Measurements from ENCODE around the gene STAT5B. TPM values are rescaled to one million over a fixed set of nuclear protein-coding genes. Genes with fewer than 3 reads are reported as not detected.

Gene STAT5B
- total RNA-seq, 1 experiment from 2014 or later: 7.1 TPM

GRCh38 chr17:42243493-42243982 lies 32.7 kb downstream of the STAT5B start:
- no peak overlapping the region for H3K4me3 ChIP-seq (replicated peaks in 1 of 2; ENCODE audit: low read depth in 1 of 2, low read length in 2 of 2)
- H3K9me2 ChIP-seq (ENCODE audit: insufficient read depth): no peaks in the 10 kb centered on the region
- H3K4me1 ChIP-seq (ENCODE audit: control insufficient read depth in 1 of 2, insufficient read depth in 2 of 2, low read length in 2 of 2): 0 out of 4 replicates have a peak, but pooled peaks cover 0 to 3% of the 10 kb centered on the region in 2 experiments
- intact Hi-C loops (cut with micrococcal nuclease): no loop called here
- H3K4me2 ChIP-seq (ENCODE audit: low read length): no peak overlapping the region
- H3K9ac ChIP-seq (ENCODE audit: low read length): no peak overlapping the region
- H3K27ac ChIP-seq (ENCODE audit: low read depth, low read length): no peak overlapping the region
- RAD21 ChIA-PET (ENCODE audit: low non-redundant PET in 1 of 2, low total read pairs in 2 of 2, uncharacterized antibody in 2 of 2, unreplicated experiment in 2 of 2): no interaction called here
- POLR2A ChIA-PET: no interaction called here
- no peaks in the 10 kb centered on the region for H3K36me3 ChIP-seq (ENCODE audit: control insufficient read depth in 1 of 2, insufficient read depth in 2 of 2, low read length in 2 of 2)
- no peaks in the 10 kb centered on the region for H4K20me1 ChIP-seq (ENCODE audit: insufficient read depth)
- no peaks in the 10 kb centered on the region for H3K9me3 ChIP-seq (ENCODE audit: control insufficient read depth in 1 of 2, insufficient read depth in 1 of 2, low read depth in 1 of 2, low read length in 2 of 2)
- H2AFZ ChIP-seq (ENCODE audit: low read depth, low read length, poor library complexity, severe bottlenecking): no peak overlapping the region
- no TSS peak for BruUV-seq (replicated peaks)
- H3K79me2 ChIP-seq (ENCODE audit: insufficient read depth, low read length): no peaks in the 10 kb centered on the region
- TF ChIP-seq EZH2 (IDR thresholded peaks at IDR 0.05): no peak
- TF ChIP-seq JUND (IDR thresholded peaks at IDR 0.05): no peak
- TF ChIP-seq POLR2A (IDR thresholded peaks at IDR 0.05; ENCODE audit: borderline replicate concordance, extremely low read depth, insufficient read depth, insufficient read length): no peak
- TF ChIP-seq RAD21 (IDR thresholded peaks at IDR 0.05; ENCODE audit: low read depth): no peak
- TF ChIP-seq SIN3A (IDR thresholded peaks at IDR 0.05; ENCODE audit: low read depth): no peak
- TF ChIP-seq, protein P1, sequence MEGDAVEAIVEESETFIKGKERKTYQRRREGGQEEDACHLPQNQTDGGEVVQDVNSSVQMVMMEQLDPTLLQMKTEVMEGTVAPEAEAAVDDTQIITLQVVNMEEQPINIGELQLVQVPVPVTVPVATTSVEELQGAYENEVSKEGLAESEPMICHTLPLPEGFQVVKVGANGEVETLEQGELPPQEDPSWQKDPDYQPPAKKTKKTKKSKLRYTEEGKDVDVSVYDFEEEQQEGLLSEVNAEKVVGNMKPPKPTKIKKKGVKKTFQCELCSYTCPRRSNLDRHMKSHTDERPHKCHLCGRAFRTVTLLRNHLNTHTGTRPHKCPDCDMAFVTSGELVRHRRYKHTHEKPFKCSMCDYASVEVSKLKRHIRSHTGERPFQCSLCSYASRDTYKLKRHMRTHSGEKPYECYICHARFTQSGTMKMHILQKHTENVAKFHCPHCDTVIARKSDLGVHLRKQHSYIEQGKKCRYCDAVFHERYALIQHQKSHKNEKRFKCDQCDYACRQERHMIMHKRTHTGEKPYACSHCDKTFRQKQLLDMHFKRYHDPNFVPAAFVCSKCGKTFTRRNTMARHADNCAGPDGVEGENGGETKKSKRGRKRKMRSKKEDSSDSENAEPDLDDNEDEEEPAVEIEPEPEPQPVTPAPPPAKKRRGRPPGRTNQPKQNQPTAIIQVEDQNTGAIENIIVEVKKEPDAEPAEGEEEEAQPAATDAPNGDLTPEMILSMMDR (IDR thresholded peaks at IDR 0.05 in 2 of 3, conservative IDR thresholded peaks at IDR 0.05 in 1 of 3; ENCODE audit: borderline replicate concordance in 1 of 3, insufficient read depth in 1 of 3, low read depth in 2 of 3, low read length in 2 of 3): no peak
- TF ChIP-seq YY1 (IDR thresholded peaks at IDR 0.05; ENCODE audit: extremely low read depth, insufficient replicate concordance, low read depth, low read length): no peak
- no peak for TF ChIP-seq POLR2AphosphoS5 (IDR thresholded peaks at IDR 0.05; ENCODE audit: low read depth, low read length)
- TF ChIP-seq SRF (IDR thresholded peaks at IDR 0.05; ENCODE audit: low read depth): no peak
- no peak for TF ChIP-seq EZH2phosphoT487 (IDR thresholded peaks at IDR 0.05; ENCODE audit: borderline replicate concordance)
- TF ChIP-seq SP1 (IDR thresholded peaks at IDR 0.05; ENCODE audit: low read depth): no peak
- TF ChIP-seq REST (IDR thresholded peaks at IDR 0.05; ENCODE audit: low read depth): no peak
- TF ChIP-seq ELF1 (IDR thresholded peaks at IDR 0.05; ENCODE audit: borderline replicate concordance, low read depth): no peak
- TF ChIP-seq CEBPB (IDR thresholded peaks at IDR 0.05; ENCODE audit: low read depth): no peak
- TF ChIP-seq ZFX (IDR thresholded peaks at IDR 0.05): no peak
- no peak for TF ChIP-seq FOSL1 (IDR thresholded peaks at IDR 0.05; ENCODE audit: low read depth)
- no peak for TF ChIP-seq ATF3 (IDR thresholded peaks at IDR 0.05)
- TF ChIP-seq, protein P2, sequence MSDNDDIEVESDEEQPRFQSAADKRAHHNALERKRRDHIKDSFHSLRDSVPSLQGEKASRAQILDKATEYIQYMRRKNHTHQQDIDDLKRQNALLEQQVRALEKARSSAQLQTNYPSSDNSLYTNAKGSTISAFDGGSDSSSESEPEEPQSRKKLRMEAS (IDR thresholded peaks at IDR 0.05): no peak
- TF ChIP-seq ZNF274 (IDR thresholded peaks at IDR 0.05; ENCODE audit: low read depth, low read length): no peak
- H3K27me3 ChIP-seq (ENCODE audit: insufficient read depth, low read length): no peaks in the 10 kb centered on the region
- DNase-seq (ENCODE audit: low read depth, low spot score): no peak
- no peak for ATAC-seq
- CTCF ChIA-PET: interaction anchor here (1.2 kb wide), 1 partner anchor 21 kb away, joined by 4 read pairs; no protein-coding TSS in a partner anchor

All from HCT116 (cell line).